BJ (cell line): ENCODE data around the gene LY6G6D. TPM values are rescaled to one million over a fixed set of nuclear protein-coding genes. Genes with fewer than 3 reads are reported as not detected.

Source experiments
- CTCF ChIA-PET: fragments of 350-600 bp; formaldehyde crosslinking; extraction: SDS; loops from one replicate; lab custom pipeline; 2021; ENCODE audit warnings: antibody characterized with exemption, inconsistent platforms; lab: Yijun Ruan, JAX
- POLR2A ChIA-PET: fragments of 300-600 bp; sonication (Branson Sonifier 250); formaldehyde crosslinking; extraction: SDS; loops from one replicate; lab custom pipeline; 2021; ENCODE audit warnings: antibody characterized with exemption; lab: Charles Lee
- DNase-seq: peaks from one replicate; pipeline ENCODE4 v3.0.0-alpha.2; 2011; ENCODE audit warnings: low read depth
- H3K27me3 ChIP-seq: 2 replicates; pipeline ENCODE4 v1.6.0; 2011; ENCODE audit warnings: low read length; ENCODE audit not compliant: control insufficient read depth, insufficient read depth
- H3K36me3 ChIP-seq: 2 replicates; pipeline ENCODE4 v1.5.1; 2011; ENCODE audit warnings: low read length; ENCODE audit not compliant: control insufficient read depth, insufficient read depth
- H3K4me3 ChIP-seq: 2 replicates; pipeline ENCODE4 v1.5.1; 2011; ENCODE audit warnings: low read depth, mild to moderate bottlenecking, control low read depth, low read length
- polyA plus RNA-seq: library from polyadenylated mRNA; depleted of rRNA; stranded (reverse); fragments of >200 nt; gene quantifications from 2 replicates; pipeline ENCODE4 v1.2.3, GENCODE V29; 2011
- TF ChIP-seq, protein P1 (sequence below): IDR thresholded peaks from 2 replicates; pipeline ENCODE4 v1.5.1; 2011; ENCODE audit warnings: low read depth, mild to moderate bottlenecking, control low read depth, inconsistent platforms, low read length, moderate library complexity; ENCODE audit not compliant: insufficient read depth

The LY6G6D gene
- polyA plus RNA-seq, 1 experiment: not detected

DNA sequence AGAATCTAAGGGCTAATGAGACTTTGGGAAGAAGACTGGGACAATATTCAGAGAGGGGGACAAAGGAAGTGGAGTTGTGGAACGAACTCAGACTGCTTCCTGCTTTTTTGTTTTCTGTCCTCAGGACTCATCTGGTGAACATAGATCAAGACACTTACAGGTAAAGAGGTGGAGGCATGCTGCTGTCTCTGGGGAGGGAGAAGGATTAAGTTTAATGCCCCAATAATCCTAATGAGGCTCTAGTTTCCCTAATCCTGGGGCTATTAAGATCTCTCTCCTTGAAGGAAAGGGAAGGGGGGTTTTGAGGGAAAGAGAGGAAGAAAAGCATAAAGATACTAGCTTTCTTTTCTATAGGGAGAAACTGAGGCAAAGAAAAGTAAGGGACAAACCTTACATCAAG, 29.3 kb downstream of the LY6G6D start:
- H3K4me3 ChIP-seq: no peak overlapping the region
- CTCF ChIA-PET: no interaction called here
- no peak for DNase-seq
- POLR2A ChIA-PET: no interaction called here
- H3K36me3 ChIP-seq: no peaks in the 10 kb centered on the region
- TF ChIP-seq, protein P1, sequence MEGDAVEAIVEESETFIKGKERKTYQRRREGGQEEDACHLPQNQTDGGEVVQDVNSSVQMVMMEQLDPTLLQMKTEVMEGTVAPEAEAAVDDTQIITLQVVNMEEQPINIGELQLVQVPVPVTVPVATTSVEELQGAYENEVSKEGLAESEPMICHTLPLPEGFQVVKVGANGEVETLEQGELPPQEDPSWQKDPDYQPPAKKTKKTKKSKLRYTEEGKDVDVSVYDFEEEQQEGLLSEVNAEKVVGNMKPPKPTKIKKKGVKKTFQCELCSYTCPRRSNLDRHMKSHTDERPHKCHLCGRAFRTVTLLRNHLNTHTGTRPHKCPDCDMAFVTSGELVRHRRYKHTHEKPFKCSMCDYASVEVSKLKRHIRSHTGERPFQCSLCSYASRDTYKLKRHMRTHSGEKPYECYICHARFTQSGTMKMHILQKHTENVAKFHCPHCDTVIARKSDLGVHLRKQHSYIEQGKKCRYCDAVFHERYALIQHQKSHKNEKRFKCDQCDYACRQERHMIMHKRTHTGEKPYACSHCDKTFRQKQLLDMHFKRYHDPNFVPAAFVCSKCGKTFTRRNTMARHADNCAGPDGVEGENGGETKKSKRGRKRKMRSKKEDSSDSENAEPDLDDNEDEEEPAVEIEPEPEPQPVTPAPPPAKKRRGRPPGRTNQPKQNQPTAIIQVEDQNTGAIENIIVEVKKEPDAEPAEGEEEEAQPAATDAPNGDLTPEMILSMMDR: no peak
- no peaks in the 10 kb centered on the region for H3K27me3 ChIP-seq

DNA sequence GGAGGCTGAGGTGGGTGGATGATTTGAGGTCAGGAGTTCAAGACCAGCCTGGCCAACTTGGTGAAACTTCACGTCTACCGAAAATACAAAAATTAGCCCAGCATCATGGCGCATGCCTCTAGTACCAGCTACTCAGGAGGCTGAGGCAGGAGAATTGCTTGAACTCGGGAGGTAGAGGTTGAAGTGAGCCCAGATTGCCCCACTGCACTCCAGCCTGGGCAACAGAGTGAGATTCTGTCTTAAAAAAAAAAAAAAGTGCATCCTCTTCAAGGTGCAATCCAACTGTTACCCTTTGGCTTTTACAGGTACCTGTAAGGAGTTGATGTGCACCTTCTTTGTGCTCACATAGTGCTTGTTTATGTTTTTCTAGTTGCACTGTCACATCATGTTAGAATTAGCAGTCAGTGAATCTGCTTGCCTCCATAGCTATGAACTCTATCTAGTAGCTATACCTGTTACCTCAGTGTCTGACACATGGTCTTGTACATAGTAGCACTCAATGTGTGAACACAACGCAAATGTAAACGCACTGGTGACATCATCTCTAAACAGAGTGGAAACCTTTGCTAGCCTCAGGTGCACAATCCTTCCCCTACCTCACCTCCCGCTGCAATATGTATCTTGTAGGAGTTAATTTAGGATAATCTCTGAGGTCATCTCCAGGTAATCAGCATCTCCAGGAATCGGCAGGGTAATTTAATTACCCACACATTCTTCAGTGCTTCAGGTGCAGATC, 34.3 kb downstream of the LY6G6D start:
- TF ChIP-seq, protein P1: no peak
- ChIA-PET POLR2A (no interaction called here), CTCF (interaction anchor here (1.0 to 1.3 kb wide), 2 partner anchors 20 to 24 kb away, joined by 3 to 4 read pairs; no protein-coding TSS in a partner anchor)

DNA sequence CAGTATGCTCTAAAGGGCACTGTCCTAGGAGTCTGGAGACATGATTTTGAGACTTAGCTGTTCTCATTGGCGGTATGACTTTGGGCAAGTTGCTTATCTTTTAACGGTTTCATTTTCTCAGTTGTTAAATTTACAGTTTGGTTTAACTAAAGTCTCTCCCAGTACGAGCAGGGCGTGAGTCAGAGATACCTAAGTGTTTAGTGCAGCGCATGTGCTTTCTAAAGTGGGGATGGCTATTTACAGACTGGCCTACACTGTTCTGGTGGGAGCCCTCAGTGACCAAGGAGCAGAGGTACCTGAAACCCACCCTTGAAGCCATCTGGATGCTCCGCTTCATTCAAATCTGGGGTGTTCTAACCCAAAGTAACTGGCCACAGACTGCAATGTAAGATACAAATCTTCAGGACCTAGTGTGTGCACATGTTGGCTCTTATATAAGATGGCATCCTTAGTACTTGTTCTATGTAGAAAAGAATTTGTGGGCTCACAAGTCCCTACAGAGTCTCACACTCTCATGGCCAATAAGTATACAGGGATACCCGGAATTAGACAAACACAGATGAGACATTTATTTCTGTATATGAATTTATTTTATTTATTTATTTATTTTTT, 35.4 kb downstream of the LY6G6D start:
- no peaks in the 10 kb centered on the region for H3K27me3 ChIP-seq
- TF ChIP-seq, protein P1: no peak
- no peaks in the 10 kb centered on the region for H3K36me3 ChIP-seq
- H3K4me3 ChIP-seq: no peak overlapping the region
- no peak for DNase-seq
- ChIA-PET CTCF (interaction anchor here (0.6 to 1.3 kb wide), 3 partner anchors 19 to 61 kb away, joined by 3 to 4 read pairs (median 3); no protein-coding TSS in a partner anchor), POLR2A (no interaction called here)

More for the DNA sequence above, 34.3 kb downstream of the LY6G6D start:
- no peak overlapping the region for H3K4me3 ChIP-seq
- H3K27me3 ChIP-seq: no peaks in the 10 kb centered on the region
- no peaks in the 10 kb centered on the region for H3K36me3 ChIP-seq
- no peak for DNase-seq

DNA sequence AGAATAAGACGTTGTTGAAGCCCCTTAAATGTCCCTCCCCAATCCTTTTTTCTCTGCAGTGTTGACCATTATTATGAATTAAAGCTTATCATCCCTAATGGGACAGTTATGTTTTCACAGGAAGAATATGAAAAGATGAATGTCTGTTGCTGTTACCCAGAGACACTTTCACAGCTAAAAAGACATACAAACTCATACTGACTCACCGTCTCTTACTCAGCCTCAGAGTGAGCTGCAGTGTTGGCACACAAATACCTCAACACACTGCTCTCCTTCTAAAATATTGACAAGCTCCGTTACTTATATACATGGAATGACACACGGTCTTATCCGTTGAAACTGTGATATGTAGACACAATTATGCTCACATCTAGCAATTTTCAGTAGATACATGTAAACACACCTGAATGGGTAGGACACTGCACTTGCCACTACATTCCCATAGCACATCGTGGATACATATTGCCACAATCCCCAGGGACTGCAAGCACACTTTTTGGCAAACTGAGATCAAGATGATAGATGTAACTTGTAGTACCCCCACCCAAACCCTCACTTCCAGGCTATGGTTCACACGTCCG, 37.7 kb downstream of the LY6G6D start:
- TF ChIP-seq, protein P1: no peak
- Histone ChIP-seq H3K36me3 (no peaks in the 10 kb centered on the region), H3K27me3 (no peaks in the 10 kb centered on the region), H3K4me3 (no peak overlapping the region)
- CTCF ChIA-PET: interaction anchor here (0.7 kb wide), 2 partner anchors 9 to 17 kb away, joined by 3 to 4 read pairs; no protein-coding TSS in a partner anchor
- POLR2A ChIA-PET: no interaction called here
- no peak for DNase-seq

DNA sequence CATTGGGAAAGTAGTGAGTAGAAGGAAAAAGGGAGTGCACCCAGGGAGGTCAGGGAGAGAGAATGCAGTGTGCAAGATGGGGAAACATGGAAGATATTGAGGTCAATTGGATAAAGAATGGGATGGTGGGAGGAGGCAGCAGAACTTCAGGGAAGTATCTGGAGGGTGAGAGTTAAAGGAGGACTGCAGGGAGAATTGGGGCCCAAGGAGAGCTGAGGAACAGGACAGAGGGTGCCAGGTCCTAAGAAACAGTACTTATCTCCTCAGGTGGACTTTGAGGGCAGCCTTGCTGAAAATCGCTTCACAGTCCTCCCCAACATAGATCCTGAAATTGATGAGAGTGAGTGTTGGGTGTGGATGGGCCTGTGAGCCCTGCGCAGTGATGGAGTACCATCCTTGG, 43.1 kb downstream of the LY6G6D start:
- TF ChIP-seq, protein P1: no peak
- DNase-seq: no peak
- POLR2A ChIA-PET: no interaction called here

More for the DNA sequence above, 43.1 kb downstream of the LY6G6D start:
- CTCF ChIA-PET: interaction anchor here (1.4 to 3.1 kb wide), 3 partner anchors 11 to 72 kb away, joined by 4 to 12 read pairs (median 7); no protein-coding TSS in a partner anchor
- H3K4me3 ChIP-seq: no peak overlapping the region
- H3K36me3 ChIP-seq: no peaks in the 10 kb centered on the region; the same call in 1 of the 2 replicates
- no peaks in the 10 kb centered on the region for H3K27me3 ChIP-seq
